NOMO-1 treated with dmso at 0.1 percent for 144 hours (cell line): ENCODE results near the gene PER1.
"Not testable (repeated sequence)": the region's sequence is repeated elsewhere in the genome, so short reads cannot be mapped to it uniquely, and the experiment has no call there.

Experiments used
- DNase-seq: peaks from one replicate; lab custom pipeline; 2025; ENCODE audit not compliant: unreplicated experiment; lab: John Stamatoyannopoulos, UW

PER1 gene

GRCh38 chr17:8122924-8123694, 29.1 kb downstream of the PER1 start:
- DNase-seq: no peak

GRCh38 chr17:8122422-8122923, 29.7 kb downstream of the PER1 start:
- no peak for DNase-seq

GRCh38 chr17:8121681-8122421, 30.4 kb downstream of the PER1 start:
- peak; percentile 41 for DNase-seq

DNA sequence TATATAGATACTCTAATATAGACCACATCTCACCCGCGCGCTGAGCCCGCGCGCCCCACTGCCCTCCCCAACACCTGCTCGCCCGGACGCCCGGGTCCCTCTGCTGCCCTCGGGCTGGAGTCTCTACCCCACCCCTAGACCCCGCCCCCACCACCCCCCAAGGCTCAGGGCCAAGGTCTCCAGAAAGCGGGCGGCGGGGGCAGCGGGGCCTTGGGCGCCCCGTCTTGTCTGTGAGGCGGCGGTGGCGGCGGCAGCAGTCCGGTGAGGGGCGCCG, 30.9 kb downstream of the PER1 start:
- DNase-seq: no peak

DNA sequence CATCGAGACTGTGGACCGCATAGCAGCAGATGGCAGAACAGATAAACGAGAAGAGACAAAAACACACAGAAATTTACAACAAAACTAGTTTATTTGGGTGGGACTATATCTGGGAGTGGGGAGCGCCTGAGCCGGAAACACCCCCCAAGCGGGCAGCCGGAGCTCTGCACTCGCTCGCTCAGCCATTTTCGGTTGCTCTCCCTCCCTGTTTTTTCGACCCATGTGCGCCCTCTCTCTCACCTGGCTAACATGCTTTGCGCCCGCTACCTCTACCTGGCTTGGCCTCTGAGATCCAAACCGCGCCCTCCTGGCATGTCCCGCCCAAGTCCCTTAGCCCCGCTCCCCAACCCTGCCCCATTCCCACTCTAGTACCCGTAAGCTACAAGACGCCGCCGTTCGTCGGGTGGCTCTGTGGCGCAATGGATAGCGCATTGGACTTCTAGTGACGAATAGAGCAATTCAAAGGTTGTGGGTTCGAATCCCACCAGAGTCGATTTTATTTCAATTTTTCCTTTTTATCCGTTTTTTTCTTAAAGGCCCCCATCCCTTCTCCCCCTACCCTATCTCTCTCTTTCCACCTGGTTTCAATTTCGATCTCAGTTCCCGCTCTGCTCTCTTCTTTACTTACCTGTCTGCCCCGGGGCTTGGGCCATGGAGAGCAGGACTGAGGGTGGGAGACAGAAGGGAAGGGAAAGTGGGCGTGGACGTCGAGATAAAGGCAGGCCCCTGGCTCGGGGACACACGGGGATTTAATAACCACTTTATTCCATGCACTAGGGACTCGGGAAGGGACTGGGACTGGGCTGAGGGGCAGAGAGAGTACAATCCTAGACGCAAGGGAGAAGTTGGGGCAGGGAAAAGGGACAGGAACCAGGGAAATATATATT, 31.4 kb downstream of the PER1 start:
- peak; percentile 48 for DNase-seq

- peak; percentile 81 for DNase-seq
Measured at GRCh38 chr17:8119581-8120519, 32.4 kb downstream of the PER1 start.

DNA sequence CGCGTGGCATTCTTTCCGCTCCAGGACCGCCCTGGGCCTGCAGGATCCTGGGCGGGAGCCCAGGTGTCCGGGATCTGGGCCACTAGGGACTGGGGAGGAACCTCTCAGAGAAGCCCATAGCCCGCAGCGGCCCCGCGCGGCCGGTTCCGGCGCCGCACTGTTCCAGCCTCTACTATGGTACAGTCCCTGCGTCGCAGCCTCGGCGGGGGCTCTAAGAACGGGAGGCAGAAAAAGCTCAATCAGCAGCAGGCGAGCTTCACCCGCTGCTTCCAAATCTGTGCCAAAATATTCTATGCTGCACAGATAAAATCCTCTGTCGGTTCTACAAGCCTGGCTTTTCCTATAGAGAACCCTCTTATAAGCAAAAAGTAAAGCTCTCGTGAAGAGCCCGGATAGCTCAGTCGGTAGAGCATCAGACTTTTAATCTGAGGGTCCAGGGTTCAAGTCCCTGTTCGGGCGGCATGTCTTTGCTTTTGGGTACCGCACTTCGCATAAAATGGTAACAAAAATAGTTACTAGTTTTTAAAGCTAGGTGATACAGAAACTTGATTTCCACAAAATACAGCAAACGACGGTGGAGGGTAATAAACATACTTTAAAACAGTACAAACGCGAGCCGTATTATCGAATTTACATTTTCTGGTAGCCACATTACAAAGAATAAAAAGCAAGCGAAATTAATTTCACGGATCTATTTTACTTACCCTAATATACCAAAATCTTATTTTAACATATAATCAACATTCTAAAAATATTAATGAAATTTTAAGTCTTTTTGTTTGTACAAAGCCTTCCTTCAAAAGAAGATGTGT, 33.2 kb downstream of the PER1 start:
- peak; percentile 80 for DNase-seq

- DNase-seq: no peak
Measured at GRCh38 chr17:8117980-8118768, 34.0 kb downstream of the PER1 start, which contains the start of gene ALOXE3. ALOXE3 (minus strand) TSS chr17:8118514; CDS start chr17:8117990, 524 bp downstream.

DNA sequence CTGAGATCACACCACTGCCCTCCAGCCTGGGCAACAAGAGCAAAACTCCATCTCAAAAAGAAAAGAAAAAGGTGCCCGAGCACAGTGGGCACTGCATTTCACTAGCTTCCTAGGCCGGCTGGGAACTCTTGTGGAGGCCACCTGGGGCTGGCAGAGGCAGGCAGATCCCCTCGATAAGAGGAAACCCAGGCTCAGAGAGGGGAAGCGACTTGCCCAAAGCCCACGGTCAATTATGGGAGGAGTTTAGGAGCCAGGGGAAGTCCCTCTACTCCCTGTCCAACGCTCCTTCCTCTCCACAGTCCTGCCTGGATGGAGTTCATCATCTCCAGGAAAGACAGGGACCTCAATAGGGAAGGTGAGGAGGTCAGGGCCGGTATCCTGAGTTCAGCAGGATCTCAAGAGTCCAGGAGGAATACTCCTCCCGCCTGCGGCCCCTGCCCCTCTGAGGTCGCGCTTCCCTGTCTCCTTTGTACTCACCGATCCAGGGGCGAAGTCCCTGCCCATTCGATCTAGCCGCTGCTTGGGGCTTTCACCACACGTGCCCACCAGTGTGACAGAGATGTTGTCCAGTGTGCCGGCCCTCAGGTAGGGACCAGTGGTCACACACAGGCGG, 34.7 kb downstream of the PER1 start:
- peak; percentile 26 for DNase-seq

DNA sequence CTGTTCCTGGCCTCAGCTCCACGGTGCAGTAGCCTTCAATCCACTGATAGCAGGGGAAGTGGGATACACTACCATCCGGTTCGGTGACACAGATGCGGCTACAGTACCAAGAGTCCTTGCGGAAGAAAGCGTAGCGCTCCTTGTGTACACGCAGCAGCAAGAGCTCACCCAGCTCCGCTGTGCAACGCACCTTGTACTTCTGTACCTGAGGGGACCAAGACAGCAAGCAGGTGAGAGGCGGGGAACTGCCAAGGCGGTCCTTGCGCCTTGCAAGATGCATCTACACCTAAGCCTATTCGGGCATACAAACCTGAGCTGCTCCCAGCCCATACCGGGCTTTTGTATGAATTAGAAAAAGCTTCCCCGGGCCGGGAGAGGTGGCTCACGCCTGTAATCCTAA, 35.4 kb downstream of the PER1 start:
- DNase-seq: no peak

DNA sequence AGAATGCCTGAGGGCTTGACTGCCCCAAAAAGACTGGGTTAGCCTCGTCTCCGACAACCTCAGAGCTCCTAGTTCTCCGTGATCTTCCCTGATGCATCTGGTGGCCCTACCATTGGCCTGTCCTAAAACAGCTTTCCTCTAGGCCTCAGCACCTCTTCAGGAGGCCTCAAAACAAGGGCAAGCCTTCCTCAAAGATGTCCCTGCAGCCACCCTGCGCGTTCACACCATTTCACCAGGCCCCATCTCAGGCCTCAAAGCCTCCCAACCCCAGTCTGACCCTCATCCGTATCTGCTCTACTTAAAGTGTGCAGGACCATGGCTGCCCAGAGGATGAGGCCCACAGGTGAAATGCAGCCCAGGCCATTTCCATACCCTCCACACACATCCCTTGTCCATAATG, 41.3 kb downstream of the PER1 start:
- DNase-seq: no peak

DNA sequence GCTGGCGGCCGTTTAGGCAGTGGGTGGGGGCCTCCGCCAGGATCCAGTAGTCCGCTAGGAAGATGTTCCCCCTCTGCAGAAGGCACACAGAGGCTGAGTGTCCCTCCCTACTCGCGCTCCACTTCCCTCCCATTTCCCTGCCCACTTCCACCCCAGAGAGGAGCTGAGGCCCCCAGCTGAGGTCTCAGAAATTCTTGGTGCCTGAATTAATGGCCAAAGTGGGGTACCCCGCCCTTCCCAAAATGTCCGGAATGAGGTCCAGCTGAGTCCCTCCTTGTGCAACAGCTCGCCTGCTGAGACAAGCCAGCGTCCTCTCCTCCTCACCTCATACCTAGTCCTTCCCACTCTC, 41.8 kb downstream of the PER1 start:
- no peak for DNase-seq

- DNase-seq: no peak
Measured at GRCh38 chr17:8109661-8110455, 42.3 kb downstream of the PER1 start.

DNA sequence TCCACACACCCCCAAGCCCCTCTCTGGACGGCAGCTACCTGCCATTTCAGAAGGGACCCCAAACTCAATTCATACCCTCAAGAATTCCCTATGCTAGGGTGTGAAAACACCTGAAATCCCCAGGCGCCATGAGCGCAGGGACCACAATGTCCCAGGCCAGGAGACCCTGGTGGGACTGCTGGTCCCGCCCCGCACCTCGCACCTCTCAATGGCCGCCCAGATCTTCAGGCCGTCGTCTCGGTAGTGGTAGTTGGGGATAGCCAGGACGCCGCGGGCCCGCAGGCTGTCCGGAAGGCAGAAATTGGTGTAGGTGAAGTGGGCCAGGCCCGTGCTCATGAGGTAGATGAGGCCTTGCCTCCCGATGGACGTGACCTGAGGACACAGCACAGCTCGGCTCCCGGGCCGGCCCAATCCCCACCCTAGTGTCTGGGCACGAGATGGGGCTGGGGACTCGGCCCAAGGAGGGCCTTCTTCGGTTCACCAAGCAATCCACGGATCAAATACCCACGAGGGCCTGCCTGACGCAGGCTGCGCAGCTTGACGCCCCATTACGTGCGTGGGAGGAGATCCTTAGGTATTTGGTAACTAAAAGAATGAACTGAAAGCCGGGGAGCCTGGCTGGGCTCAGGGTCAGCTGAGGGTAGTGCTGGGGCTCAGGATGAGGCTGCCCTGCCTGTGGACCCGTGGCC, 43.1 kb downstream of the PER1 start:
- no peak for DNase-seq

- DNase-seq: not testable (repeated sequence)
Measured at GRCh38 chr17:8106980-8107379, 45.2 kb downstream of the PER1 start.

GRCh38 chr17:8105957-8106398, 46.2 kb downstream of the PER1 start:
- DNase-seq: no peak

- no peak for DNase-seq
Measured at GRCh38 chr17:8104911-8105310, 47.3 kb downstream of the PER1 start.
